NCI-H226 (cell line): ENCODE data around the gene KIDINS220.
"Not testable (repeated sequence)": the region's sequence is repeated elsewhere in the genome, so short reads cannot be mapped to it uniquely, and the experiment has no call there.

Source experiments
- DNase-seq: peaks from one replicate; pipeline ENCODE4 v3.0.0-alpha.2; 2015

KIDINS220 gene

GRCh38 chr2:8740136-8740535 lies 97.3 kb downstream of the KIDINS220 start:
- no peak for DNase-seq

DNA sequence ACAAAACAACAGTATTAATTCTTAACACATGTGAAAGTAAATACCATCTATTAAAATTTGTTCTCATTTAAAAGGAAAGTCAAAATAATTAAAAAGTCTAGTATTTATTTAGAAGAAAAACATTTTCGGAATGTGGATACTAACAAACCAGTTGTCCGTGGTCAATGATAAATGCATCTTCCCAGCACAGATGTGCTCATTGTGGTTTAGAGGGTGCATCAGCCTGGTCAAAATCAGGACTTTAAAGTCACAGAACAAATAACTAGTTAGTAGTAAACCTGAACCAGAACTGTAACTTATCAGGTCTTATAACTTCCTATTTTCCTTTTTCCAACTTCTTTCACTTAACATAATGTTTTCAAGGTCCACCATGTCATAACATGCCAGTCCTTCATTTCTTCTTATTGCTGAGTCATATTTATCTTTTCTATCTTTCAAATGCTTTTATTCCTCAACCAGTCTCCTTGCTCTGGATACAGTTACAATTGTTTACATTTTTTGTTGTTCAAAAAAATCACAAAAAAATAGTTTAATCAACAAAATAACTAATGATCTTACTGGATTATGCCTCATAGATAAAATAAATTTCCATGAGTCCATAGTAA lies 99.7 kb downstream of the KIDINS220 start:
- DNase-seq: no peak

DNA sequence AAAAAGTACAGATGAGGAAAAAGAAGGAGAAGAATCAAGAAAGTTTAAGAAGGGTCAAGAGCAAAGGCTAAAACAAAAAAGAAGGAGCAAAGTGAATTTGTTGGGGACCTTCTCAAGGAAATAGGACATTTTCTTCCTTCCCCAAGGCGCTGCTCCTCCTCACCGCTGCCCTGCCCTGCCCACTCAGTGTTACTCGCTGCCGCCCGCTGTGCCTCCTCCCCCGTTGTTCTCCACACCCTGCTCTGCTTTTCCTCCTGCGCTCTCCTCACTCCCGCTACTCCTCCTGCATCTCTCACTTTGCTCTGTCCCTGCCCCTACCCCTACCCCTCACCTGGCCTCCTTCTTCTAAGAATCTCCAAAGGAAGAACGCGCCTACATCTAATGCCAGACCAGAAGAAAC lies 104.8 kb downstream of the KIDINS220 start:
- DNase-seq: no peak

GRCh38 chr2:8729939-8730338 lies 107.5 kb downstream of the KIDINS220 start:
- DNase-seq: no peak

DNA sequence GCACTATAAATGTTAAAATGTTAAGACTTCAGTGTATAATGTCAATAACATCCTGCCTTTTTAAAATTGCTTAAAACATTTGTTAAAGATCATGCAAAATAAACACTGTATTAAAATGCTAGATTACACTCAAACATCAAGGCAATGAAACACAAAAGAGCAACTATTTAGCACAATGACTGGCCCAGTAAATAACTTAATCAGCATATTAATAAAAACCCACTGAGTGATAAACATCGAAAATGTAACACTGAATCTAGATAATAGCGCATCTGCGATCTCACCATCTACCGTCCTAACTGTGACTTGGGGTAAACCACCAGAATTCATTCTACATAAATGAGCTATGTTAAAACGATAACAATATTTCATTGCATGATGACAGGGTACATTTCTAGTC lies 108.3 kb downstream of the KIDINS220 start:
- DNase-seq: not testable (repeated sequence)

GRCh38 chr2:8728305-8729015 lies 109.0 kb downstream of the KIDINS220 start:
- no peak for DNase-seq

DNA sequence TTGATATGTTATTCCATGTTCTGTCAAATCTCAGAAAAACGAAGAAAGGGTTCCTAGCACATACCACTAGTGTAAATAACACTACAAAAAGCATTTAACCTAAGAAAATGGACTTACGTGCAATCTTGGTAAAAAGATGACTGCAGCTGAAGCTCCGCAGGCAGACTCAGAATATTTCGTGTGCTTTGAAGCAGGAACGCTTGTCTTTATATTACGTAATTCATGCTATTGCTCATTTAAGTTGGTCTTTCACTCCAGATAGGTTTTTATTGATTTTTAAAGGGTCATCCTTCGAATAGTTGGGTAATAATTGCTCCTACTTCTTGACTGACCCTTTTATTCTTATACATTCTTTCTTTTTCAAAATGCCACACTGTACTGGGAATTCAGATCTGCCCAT lies 111.6 kb downstream of the KIDINS220 start:
- no peak for DNase-seq

DNA sequence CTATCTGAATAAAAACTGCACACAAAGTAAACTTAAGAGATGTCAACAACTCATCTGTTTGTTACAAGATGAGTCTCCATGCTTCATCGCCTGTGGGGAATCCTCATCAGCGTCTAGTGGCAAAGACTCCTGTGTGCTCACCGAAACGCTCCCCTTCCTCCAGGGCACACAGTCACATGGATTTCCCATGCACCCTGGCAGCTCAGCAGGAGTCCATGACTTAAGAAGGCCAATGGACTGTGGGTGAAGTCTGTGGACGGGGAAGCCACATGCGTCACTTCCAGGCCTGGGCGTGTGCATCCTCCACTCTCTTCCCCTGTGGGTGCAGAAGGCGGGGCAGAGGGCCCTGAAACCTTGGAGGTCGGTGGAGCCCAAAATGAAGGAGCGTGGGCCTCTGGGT lies 114.4 kb downstream of the KIDINS220 start:
- no peak for DNase-seq

- no peak for DNase-seq
Observed at GRCh38 chr2:8721410-8721809, 116.0 kb downstream of the KIDINS220 start.

- DNase-seq: no peak
Observed at GRCh38 chr2:8720741-8721140, 116.7 kb downstream of the KIDINS220 start.

- DNase-seq: no peak
Observed at GRCh38 chr2:8719528-8719927, 117.9 kb downstream of the KIDINS220 start.

- no peak for DNase-seq
Observed at GRCh38 chr2:8714971-8715370, 122.4 kb downstream of the KIDINS220 start.

- no peak for DNase-seq
Observed at GRCh38 chr2:8714283-8714682, 123.1 kb downstream of the KIDINS220 start.

DNA sequence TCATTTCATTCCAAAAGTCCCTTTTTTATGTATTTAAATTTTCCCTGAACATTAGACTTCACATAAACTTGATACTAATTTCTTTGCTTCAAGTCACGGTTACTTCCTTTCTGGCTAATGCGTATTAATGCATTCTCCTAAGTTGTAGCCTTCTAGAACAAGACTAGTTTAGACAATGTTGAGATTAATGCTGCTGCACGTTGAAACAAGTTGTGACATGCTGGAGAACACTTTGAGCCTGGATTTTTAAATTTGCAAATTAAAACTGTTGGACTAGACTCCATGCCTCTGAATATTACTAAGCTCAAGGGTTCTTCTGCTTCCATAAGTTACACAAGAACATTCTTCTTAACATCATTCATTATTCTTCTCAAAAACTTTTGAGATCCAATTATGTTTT lies 126.5 kb downstream of the KIDINS220 start:
- DNase-seq: no peak

GRCh38 chr2:8709611-8710010 lies 127.8 kb downstream of the KIDINS220 start:
- no peak for DNase-seq

- DNase-seq: no peak
Observed at GRCh38 chr2:8704906-8705305, 132.5 kb downstream of the KIDINS220 start.

- DNase-seq: no peak
Observed at GRCh38 chr2:8701681-8702379, 135.6 kb downstream of the KIDINS220 start.

DNA sequence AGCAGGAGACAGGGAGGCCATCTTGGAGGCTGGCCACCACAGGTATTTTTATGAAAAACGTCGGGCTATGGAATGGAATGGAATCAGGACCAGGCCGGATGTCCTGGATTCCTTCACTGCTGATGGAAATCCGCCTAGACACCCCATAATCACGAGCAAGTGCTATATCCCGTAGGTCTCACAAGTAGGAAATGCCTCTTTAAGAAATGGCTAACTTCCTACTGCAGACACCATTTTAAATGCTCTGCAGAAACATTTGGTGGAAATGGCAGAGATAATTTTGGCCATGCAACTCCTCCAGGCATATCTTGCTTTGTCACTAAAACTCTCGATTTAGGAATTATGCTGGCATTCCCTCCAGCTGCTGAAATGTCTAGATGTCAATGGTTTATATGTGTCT lies 137.6 kb downstream of the KIDINS220 start:
- no peak for DNase-seq

GRCh38 chr2:8697190-8697589 lies 140.2 kb downstream of the KIDINS220 start:
- DNase-seq: no peak

- no peak for DNase-seq
Observed at GRCh38 chr2:8694737-8695136, 142.7 kb downstream of the KIDINS220 start.

GRCh38 chr2:8693157-8693821 lies 144.1 kb downstream of the KIDINS220 start:
- DNase-seq: no peak

DNA sequence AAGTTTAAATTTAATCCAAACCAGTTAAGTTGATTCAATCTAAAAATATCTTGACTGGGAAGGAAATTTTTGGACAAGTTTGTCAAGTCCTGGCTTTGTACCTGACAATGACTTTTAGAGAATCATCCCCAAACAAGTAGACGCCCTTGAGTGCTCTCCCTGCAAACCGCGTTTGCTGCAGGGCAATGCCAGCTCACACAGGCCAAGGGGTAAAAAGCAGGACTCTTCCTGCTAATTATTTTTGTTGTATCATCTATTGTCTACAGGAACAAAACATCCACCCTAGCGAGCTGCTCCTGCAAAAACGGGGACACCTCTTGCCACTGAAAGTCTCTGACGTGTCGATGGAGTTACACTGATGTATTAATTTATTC lies 144.6 kb downstream of the KIDINS220 start:
- DNase-seq: no peak

- DNase-seq: no peak
Observed at GRCh38 chr2:8691859-8692437, 145.5 kb downstream of the KIDINS220 start.
